B cell (primary cell): ENCODE measurements around the gene NDUFS4. TPM values are rescaled to one million over a fixed set of nuclear protein-coding genes. Genes with fewer than 3 reads are reported as not detected.

Experiments used
- ATAC-seq: fragments of 200-7000 bp; cut with Tn5 transposase; one replicate; pipeline ENCODE4 v1.10.0; 2021; ENCODE audit warnings: low read depth, mild to moderate bottlenecking, moderate number of reproducible peaks, moderate library complexity
- CTCF ChIA-PET: fragments of 350-600 bp; sonication (Branson Sonifier 250); formaldehyde crosslinking; loops from one replicate; lab custom pipeline; 2021; ENCODE audit warnings: antibody characterized with exemption, inconsistent platforms; lab: Charles Lee
- POLR2A ChIA-PET: fragments of 350-600 bp; sonication (Branson Sonifier 250); formaldehyde crosslinking; loops from one replicate; lab custom pipeline; 2021; ENCODE audit warnings: antibody characterized with exemption; lab: Charles Lee
- DNase-seq: peaks from one replicate; pipeline ENCODE4 v3.0.0; 2013
- H2AFZ ChIP-seq: 2 replicates; pipeline ENCODE4 v1.6.1; 2012; ENCODE audit warnings: mild to moderate bottlenecking, low read depth, low read length; ENCODE audit not compliant: insufficient read depth, poor library complexity, severe bottlenecking
- H3K27ac ChIP-seq, 2 donors: 1 replicate in 1 of 2; 2 replicates in 1 of 2; pipeline ENCODE4 v1.5.1; 2012 to 2013; ENCODE audit warnings: low read length in 2 of 2, mild to moderate bottlenecking in 2 of 2, moderate library complexity in 1 of 2
- H3K27me3 ChIP-seq, 4 experiments: fragments of 200-600 bp in 1 of 4; sonication (generic) in 1 of 4; replicated peaks in 1 of 4; 1 replicate in 2 of 4; 2 replicates in 2 of 4; pipeline versions ENCODE4 v1.6.1 to v1.7.0; 2013 to 2016; ENCODE audit warnings: low read length in 3 of 4, mild to moderate bottlenecking in 2 of 4, mixed read lengths in 1 of 4, moderate library complexity in 1 of 4; ENCODE audit not compliant: insufficient read depth in 4 of 4, control insufficient read depth in 3 of 4; ENCODE audit errors: control extremely low read depth in 1 of 4
- H3K36me3 ChIP-seq, 2 experiments: replicated peaks in 1 of 2; 1 replicate in 1 of 2; 2 replicates in 1 of 2; pipeline versions ENCODE4 v1.6.1 to v1.7.1; 2013; ENCODE audit warnings: low read length in 1 of 2; ENCODE audit not compliant: insufficient read depth in 2 of 2, control insufficient read depth in 1 of 2; ENCODE audit errors: control extremely low read depth in 1 of 2, extremely low read depth in 1 of 2
- H3K4me1 ChIP-seq, 2 donors: fragments of 200-600 bp in 1 of 2; sonication (generic) in 1 of 2; 1 replicate in 1 of 2; 2 replicates in 1 of 2; pipeline versions ENCODE4 v1.5.1 to v1.6.1; 2013 to 2017; ENCODE audit warnings: low read length in 2 of 2; ENCODE audit not compliant: control insufficient read depth in 2 of 2, insufficient read depth in 2 of 2
- H3K4me2 ChIP-seq: replicated peaks from 2 replicates; pipeline ENCODE3; 2012; ENCODE audit warnings: mild to moderate bottlenecking, low read depth, low read length; ENCODE audit not compliant: poor library complexity, severe bottlenecking
- H3K4me3 ChIP-seq, 5 experiments: fragments of 200-600 bp in 1 of 5; sonication (generic) in 1 of 5; 1 replicate in 3 of 5; 2 replicates in 2 of 5; pipeline versions ENCODE4 v1.5.1 to v1.7.0; 2011 to 2016; ENCODE audit warnings: low read length in 4 of 5, mild to moderate bottlenecking in 4 of 5, low read depth in 2 of 5, control low read depth in 1 of 5, moderate library complexity in 1 of 5; ENCODE audit not compliant: insufficient read depth in 1 of 5; ENCODE audit errors: control extremely low read depth in 1 of 5, extremely low read depth in 1 of 5
- H3K79me2 ChIP-seq: fragments of 200-600 bp; sonication (generic); one replicate; pipeline ENCODE4 v1.6.0; 2016; ENCODE audit warnings: low read length; ENCODE audit not compliant: control insufficient read depth, insufficient read depth
- H3K9ac ChIP-seq: fragments of 200-600 bp; sonication (generic); 2 replicates; pipeline ENCODE4 v1.6.1; 2017; ENCODE audit warnings: mild to moderate bottlenecking, low read length, moderate library complexity
- H3K9me3 ChIP-seq, 3 donors: one replicate each; pipeline versions ENCODE4 v1.6.1 to v1.7.1; 2013; ENCODE audit warnings: low read length in 2 of 3; ENCODE audit not compliant: control insufficient read depth in 2 of 3, insufficient read depth in 1 of 3; ENCODE audit errors: control extremely low read depth in 1 of 3
- H4K20me1 ChIP-seq: 2 replicates; pipeline ENCODE4 v1.6.0; 2012; ENCODE audit warnings: mild to moderate bottlenecking, low read length; ENCODE audit not compliant: insufficient read depth, control insufficient read depth, poor library complexity, severe bottlenecking
- H3K27ac Mint-ChIP-seq: one replicate; pipeline ENCODE4 v1.8.0; 2021; ENCODE audit warnings: mixed read lengths
- H3K27me3 Mint-ChIP-seq: one replicate; pipeline ENCODE4 v1.8.0; 2021; ENCODE audit warnings: mixed read lengths
- H3K4me1 Mint-ChIP-seq: one replicate; pipeline ENCODE4 v1.8.0; 2021; ENCODE audit warnings: mixed read lengths
- H3K4me3 Mint-ChIP-seq: one replicate; pipeline ENCODE4 v1.8.0; 2021; ENCODE audit warnings: mixed read lengths
- H3K9me3 Mint-ChIP-seq: one replicate; pipeline ENCODE4 v1.8.0; 2022; ENCODE audit warnings: mixed read lengths; ENCODE audit not compliant: insufficient read depth
- CTCF ChIP-seq: fragments of 200-600 bp; IDR thresholded peaks from one replicate; pipeline ENCODE4 v1.8.0; 2022; ENCODE audit warnings: antibody characterized with exemption, mild to moderate bottlenecking
- EZH2 ChIP-seq: IDR thresholded peaks from 2 replicates; pipeline ENCODE4 v1.6.1; 2012; ENCODE audit warnings: borderline replicate concordance, low read depth, mild to moderate bottlenecking, moderate library complexity, low read length; ENCODE audit not compliant: insufficient read depth, poor library complexity, severe bottlenecking
- WGBS: methylation state at CpG from one replicate; pipeline ENCODE4 v1.1.5; 2013; ENCODE audit warnings: missing lambda C conversion rate; ENCODE audit not compliant: insufficient coverage; 5-methylcytosine and 5-hydroxymethylcytosine counted together
- intact Hi-C: fragments of 100-400 bp; cut with micrococcal nuclease; formaldehyde crosslinking; loops from one replicate; pipeline ENCODE4 v1.10.0; 2022
- polyA plus RNA-seq: library from polyadenylated mRNA; depleted of rRNA; stranded (reverse); fragments of >200 nt; gene quantifications from 2 replicates; pipeline ENCODE4 v1.2.3, GENCODE V29; 2012
- total RNA-seq, 2 donors: library from RNA; stranded (reverse); fragments of 120-200 nt in 1 of 2; gene quantifications; 1 replicate in 1 of 2; 2 replicates in 1 of 2; pipeline versions ENCODE4 v1.2.3 to v1.2.4, GENCODE V29; 2013 to 2022

The NDUFS4 gene
- total and polyA plus RNA-seq, 2 donors (not counting 1 experiment from before 2014, with no cell fraction given) = 24.0 to 29.0 TPM

GRCh38 chr5:53712327-53712726 lies 151.9 kb downstream of the NDUFS4 start:
- Mint-ChIP-seq H3K4me3 (no peak overlapping the region), H3K9me3 (peaks cover 23% of the 10 kb centered on the region), H3K27me3 (peaks cover 9% of the 10 kb centered on the region), H3K27ac (no peak overlapping the region), H3K4me1 (no peaks in the 10 kb centered on the region)
- Histone ChIP-seq H3K79me2 (no peaks in the 10 kb centered on the region), H4K20me1 (no peaks in the 10 kb centered on the region), H3K4me2 (no peak overlapping the region), H3K27ac (no peak overlapping the region), H3K9ac (no peak overlapping the region), H3K4me1 (no peaks in the 10 kb centered on the region), H2AFZ (no peak overlapping the region), H3K36me3 (no peaks in the 10 kb centered on the region), H3K4me3 (no peak overlapping the region), H3K27me3 (peaks cover 0 to 10% (median 3%) of the 10 kb centered on the region in 4 experiments), H3K9me3 (peaks cover 0 to 21% (median 15%) of the 10 kb centered on the region in 3 donors)
- 100% methylated on average over 4 of the region's 4 CpGs for WGBS
- no peak for ATAC-seq
- TF ChIP-seq EZH2 = no peak
- TF ChIP-seq CTCF = no peak
- ChIA-PET POLR2A (no interaction called here), CTCF (no interaction called here)
- no peak for DNase-seq
- intact Hi-C loops = no loop called here

DNA sequence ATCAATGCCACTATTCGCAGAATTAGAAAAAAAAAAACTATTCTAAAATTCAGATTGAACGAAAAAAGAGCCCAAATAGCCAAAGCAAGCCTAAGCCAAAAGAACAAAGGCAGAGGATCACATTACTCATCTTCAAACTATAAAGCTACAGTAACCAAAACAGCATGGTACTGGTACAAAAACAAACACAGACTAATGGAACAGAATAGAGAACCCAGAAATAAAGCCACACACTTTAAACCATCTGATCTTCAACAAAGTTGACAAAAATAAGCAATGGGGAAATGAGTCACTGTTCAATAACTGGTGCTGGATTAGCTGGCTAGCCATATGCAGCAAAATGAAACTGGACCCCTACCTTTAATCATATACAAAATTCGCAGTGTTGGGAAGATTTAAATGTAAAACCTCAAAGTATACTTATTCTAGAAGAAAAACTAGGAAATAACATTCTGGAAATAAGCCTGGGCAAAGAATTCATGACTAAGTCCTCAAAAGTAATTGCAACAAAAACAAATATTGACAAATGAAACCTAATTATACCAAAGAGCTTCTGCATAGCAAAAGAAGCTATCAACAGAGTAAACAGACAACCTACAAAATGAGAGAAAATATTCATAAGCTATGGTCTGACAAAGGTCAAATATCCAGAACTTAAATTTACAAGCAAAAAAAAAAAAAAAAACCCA lies 153.7 kb downstream of the NDUFS4 start:
- Histone ChIP-seq H3K9ac (no peak overlapping the region), H3K4me1 (no peaks in the 10 kb centered on the region), H3K36me3 (no peaks in the 10 kb centered on the region), H3K27ac (no peak overlapping the region), H3K4me3 (no peak overlapping the region), H2AFZ (no peak overlapping the region), H3K79me2 (no peaks in the 10 kb centered on the region), H3K4me2 (no peak overlapping the region), H3K9me3 (peaks cover 0 to 21% (median 15%) of the 10 kb centered on the region in 3 donors), H4K20me1 (no peaks in the 10 kb centered on the region), H3K27me3 (peaks cover 0 to 10% (median 3%) of the 10 kb centered on the region in 4 experiments)
- peaks cover 18% of the 10 kb centered on the region for H3K9me3 Mint-ChIP-seq
- intact Hi-C loops = no loop called here
- H3K27ac Mint-ChIP-seq = no peak overlapping the region
- WGBS = 75% methylated on average over 1 of the region's 3 CpGs
- POLR2A ChIA-PET = no interaction called here
- peaks cover 9% of the 10 kb centered on the region for H3K27me3 Mint-ChIP-seq
- ATAC-seq (no peak), DNase-seq (no peak)
- CTCF ChIA-PET = no interaction called here
- TF ChIP-seq CTCF (no peak), EZH2 (no peak)
- no peaks in the 10 kb centered on the region for H3K4me1 Mint-ChIP-seq
- H3K4me3 Mint-ChIP-seq = no peak overlapping the region
